ENCODE measurements around the gene STARD3. TPM values are rescaled to one million over a fixed set of nuclear protein-coding genes. Genes with fewer than 3 reads are reported as not detected.

Gene STARD3
- polyA plus RNA-seq, 1 experiment, result 43.3 TPM

DNA sequence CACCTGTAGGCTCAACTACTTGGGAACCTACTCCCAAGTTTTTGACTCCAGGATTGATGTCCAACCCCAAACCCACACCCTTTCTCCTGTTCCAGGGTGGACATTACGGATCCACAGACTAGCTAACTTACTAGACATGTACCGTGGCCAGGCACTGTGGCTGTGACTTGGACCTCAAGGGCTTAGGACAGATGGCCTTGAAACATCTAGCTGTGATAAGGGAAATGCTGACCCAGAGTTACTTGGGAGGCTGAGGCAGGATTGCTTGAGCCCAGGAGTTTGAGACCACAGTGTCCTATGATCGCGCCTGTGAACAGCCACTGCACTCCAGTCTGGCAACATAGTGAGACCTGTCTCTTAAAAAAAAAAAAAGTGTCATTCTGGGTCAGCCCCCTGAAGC lies 4.2 kb downstream of the STARD3 start:
- CTCF ChIA-PET, result interaction anchor here (1.4 to 5.8 kb wide), 2 partner anchors 13 to 20 kb away, joined by 3 to 28 read pairs; no protein-coding TSS in a partner anchor
- POLR2A ChIA-PET, result interaction anchor here (1.0 kb wide), 1 partner anchor 9 kb away, joined by 3 read pairs; no protein-coding TSS in a partner anchor
- TF ChIP-seq, protein P1, sequence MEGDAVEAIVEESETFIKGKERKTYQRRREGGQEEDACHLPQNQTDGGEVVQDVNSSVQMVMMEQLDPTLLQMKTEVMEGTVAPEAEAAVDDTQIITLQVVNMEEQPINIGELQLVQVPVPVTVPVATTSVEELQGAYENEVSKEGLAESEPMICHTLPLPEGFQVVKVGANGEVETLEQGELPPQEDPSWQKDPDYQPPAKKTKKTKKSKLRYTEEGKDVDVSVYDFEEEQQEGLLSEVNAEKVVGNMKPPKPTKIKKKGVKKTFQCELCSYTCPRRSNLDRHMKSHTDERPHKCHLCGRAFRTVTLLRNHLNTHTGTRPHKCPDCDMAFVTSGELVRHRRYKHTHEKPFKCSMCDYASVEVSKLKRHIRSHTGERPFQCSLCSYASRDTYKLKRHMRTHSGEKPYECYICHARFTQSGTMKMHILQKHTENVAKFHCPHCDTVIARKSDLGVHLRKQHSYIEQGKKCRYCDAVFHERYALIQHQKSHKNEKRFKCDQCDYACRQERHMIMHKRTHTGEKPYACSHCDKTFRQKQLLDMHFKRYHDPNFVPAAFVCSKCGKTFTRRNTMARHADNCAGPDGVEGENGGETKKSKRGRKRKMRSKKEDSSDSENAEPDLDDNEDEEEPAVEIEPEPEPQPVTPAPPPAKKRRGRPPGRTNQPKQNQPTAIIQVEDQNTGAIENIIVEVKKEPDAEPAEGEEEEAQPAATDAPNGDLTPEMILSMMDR (IDR thresholded peaks at IDR 0.05; ENCODE audit: low read depth, low read length), result no peak
- Histone ChIP-seq H3K27me3 (ENCODE audit: control insufficient read depth, insufficient read depth, low read length) (no peaks in the 10 kb centered on the region), H3K9me3 (ENCODE audit: control insufficient read depth, insufficient read depth, low read length) (no peaks in the 10 kb centered on the region), H3K4me3 (ENCODE audit: low read depth, low read length) (no peak overlapping the region), H3K27ac (ENCODE audit: low read depth, low read length) (no peak overlapping the region)
- DNase-seq (ENCODE audit: low read depth, low spot score), result no peak

DNA sequence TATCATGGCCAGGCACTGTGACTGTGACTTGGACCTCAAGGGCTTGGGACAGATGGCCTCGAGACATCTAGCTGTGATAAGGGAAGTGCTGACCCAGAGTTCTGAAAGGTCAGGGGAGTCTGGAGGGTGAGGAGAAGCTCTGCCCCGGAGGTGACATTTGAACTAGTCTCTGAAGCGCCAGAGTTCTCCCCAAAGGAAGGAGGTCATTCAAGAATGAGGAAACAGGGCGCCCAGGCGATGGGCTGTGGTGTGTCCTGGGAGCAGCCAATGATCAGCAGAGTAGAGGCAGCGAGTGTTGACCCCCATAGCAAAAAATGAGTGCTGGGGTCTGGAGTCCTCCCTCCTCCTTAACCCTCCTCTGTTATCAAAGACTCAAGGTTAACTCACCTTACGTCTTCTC lies 4.9 kb downstream of the STARD3 start:
- Histone ChIP-seq H3K4me3 (ENCODE audit: low read depth, low read length) (no peak overlapping the region), H3K27me3 (ENCODE audit: control insufficient read depth, insufficient read depth, low read length) (no peaks in the 10 kb centered on the region), H3K9me3 (ENCODE audit: control insufficient read depth, insufficient read depth, low read length) (no peaks in the 10 kb centered on the region), H3K27ac (ENCODE audit: low read depth, low read length) (no peak overlapping the region)
- DNase-seq (ENCODE audit: low read depth, low spot score), result no peak
- TF ChIP-seq, protein P1 (IDR thresholded peaks at IDR 0.05; ENCODE audit: low read depth, low read length), result no peak
- ChIA-PET CTCF (interaction anchor here (1.4 to 5.8 kb wide), 3 partner anchors 12 to 21 kb away, joined by 3 to 28 read pairs (median 15); no protein-coding TSS in a partner anchor), POLR2A (no interaction called here)

DNA sequence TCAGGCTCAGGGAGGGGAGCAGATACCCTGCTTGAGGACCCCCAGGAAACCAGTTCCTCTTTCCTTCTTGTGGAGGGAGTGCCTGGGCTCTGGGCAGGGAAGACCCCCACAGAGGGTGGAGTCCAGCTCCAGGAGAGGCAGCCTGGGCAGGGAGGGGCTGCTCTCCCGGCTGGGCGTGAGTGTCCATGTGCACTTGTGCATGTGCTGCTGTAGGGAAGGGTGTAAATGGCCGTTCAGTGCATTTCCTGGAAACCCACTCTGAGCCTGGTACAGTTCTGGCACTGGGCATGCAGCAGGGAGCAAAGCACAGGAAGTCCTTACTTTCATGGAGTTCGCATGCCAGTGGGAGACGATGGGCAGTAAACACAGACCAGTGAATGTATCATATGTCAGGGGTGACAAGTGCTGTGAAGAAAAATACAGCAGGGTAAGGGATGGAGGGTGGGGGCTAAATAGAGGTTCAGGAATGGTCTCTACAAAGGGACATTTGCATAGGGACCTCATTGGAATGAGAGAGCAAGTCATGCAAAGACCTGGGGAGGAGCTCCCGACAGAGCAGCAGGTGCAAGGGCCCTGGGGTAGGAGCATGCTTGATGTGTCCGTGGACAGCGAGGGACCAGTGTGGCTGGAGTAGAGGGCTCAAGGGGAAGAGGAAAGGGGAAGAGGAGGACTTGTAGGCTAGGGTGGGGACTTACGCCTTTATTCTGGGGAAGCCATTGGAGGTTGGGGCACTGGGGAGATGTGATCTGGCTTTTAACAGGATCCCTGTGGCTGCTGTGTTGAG lies 5.5 kb downstream of the STARD3 start:
- ChIA-PET POLR2A (no interaction called here), CTCF (interaction anchor here (3.9 kb wide), 1 partner anchor 21 kb away, joined by 15 read pairs; no protein-coding TSS in a partner anchor)
- H3K4me3 ChIP-seq (ENCODE audit: low read depth, low read length), result no peak overlapping the region
- DNase-seq (ENCODE audit: low read depth, low spot score), result no peak
- TF ChIP-seq, protein P1 (IDR thresholded peaks at IDR 0.05; ENCODE audit: low read depth, low read length), result no peak
- no peaks in the 10 kb centered on the region for H3K27me3 ChIP-seq (ENCODE audit: control insufficient read depth, insufficient read depth, low read length)
- no peak overlapping the region for H3K27ac ChIP-seq (ENCODE audit: low read depth, low read length)
- H3K9me3 ChIP-seq (ENCODE audit: control insufficient read depth, insufficient read depth, low read length), result no peaks in the 10 kb centered on the region

DNA sequence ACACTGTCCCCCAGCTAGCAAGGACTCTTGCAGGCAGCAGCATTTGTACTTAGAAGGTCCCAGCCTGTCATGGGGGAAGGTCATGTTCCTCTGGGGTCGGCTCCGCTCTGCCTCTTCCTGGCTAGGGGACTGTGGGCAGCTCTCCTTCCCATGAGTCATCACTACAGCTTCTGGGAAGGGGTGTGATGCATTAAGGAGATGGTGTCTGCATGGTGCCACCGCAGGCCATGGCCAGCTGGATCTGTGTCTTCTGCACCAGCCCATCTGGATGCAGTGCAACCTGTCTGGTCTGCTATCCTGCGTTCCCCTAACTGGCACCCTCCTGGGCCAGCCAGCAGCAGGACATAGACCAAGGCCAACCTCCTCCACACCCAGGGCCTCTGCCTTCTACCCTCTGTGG lies 6.3 kb downstream of the STARD3 start:
- no peak overlapping the region for H3K27ac ChIP-seq (ENCODE audit: low read depth, low read length)
- H3K27me3 ChIP-seq (ENCODE audit: control insufficient read depth, insufficient read depth, low read length), result no peaks in the 10 kb centered on the region
- no peak overlapping the region for H3K4me3 ChIP-seq (ENCODE audit: low read depth, low read length)
- TF ChIP-seq, protein P1 (IDR thresholded peaks at IDR 0.05; ENCODE audit: low read depth, low read length), result no peak
- no peak for DNase-seq (ENCODE audit: low read depth, low spot score)
- CTCF ChIA-PET, result interaction anchor here (3.9 kb wide), 1 partner anchor 22 kb away, joined by 15 read pairs; no protein-coding TSS in a partner anchor
- H3K9me3 ChIP-seq (ENCODE audit: control insufficient read depth, insufficient read depth, low read length), result no peaks in the 10 kb centered on the region
- POLR2A ChIA-PET, result no interaction called here

DNA sequence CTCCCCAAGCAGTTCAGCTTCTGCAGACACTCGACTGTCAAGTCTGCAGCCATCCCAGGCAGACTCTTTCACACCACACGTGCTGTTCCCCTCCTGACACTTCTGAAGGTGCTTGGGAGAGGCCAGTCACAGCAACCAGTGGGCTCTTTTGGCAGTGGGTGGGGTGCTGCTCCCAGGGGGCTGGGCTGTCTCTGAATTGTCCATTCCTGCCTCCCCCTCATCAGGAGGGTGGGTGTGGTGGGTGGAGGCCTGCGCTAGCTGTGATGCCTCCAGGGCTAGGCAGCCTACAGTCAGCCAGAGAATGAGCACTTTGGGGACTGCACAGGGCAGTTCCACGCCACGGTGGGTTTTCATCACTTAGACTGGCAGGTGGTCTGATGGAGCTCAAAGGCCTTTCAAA lies 10.3 kb downstream of the STARD3 start:
- POLR2A ChIA-PET, result no interaction called here
- TF ChIP-seq, protein P1 (IDR thresholded peaks at IDR 0.05; ENCODE audit: low read depth, low read length), result no peak

More for the DNA sequence above, 10.3 kb downstream of the STARD3 start:
- no peak for DNase-seq (ENCODE audit: low read depth, low spot score)
- CTCF ChIA-PET, result interaction anchor here (0.7 to 1.2 kb wide), 3 partner anchors 13 to 25 kb away, joined by 3 to 4 read pairs (median 3); no protein-coding TSS in a partner anchor
- Histone ChIP-seq H3K27me3 (ENCODE audit: control insufficient read depth, insufficient read depth, low read length) (no peaks in the 10 kb centered on the region), H3K9me3 (ENCODE audit: control insufficient read depth, insufficient read depth, low read length) (no peaks in the 10 kb centered on the region), H3K4me3 (ENCODE audit: low read depth, low read length) (no peak overlapping the region), H3K27ac (ENCODE audit: low read depth, low read length) (no peak overlapping the region)

All from AG04450 (cell line).